ENCODE measurements around the gene SP1. TPM values are rescaled to one million over a fixed set of nuclear protein-coding genes. Genes with fewer than 3 reads are reported as not detected.

The SP1 gene
- total and polyA plus RNA-seq, 9 of the 15 experiments (the other 6 are each of a cell fraction or from before 2014, with no cell fraction given) = 8.0 to 65.5 (median 41.6) TPM

GRCh38 chr12:53378724-53379388, 1.1 kb upstream of the SP1 start:
- 5% methylated on average over 23 of the region's 23 CpGs for WGBS (ENCODE audit: insufficient coverage, low coverage, missing lambda C conversion rate)
- Histone ChIP-seq H3K79me2 (ENCODE audit: control insufficient read depth, insufficient read depth, low read length) (peaks cover 33% of the 10 kb centered on the region), H3K27ac (ENCODE audit: extremely low read depth, low read depth, low read length) (peak overlapping the region; percentile 92), H4K20me1 (replicated peaks; ENCODE audit: control insufficient read depth, insufficient read depth, low read length) (no peaks in the 10 kb centered on the region), H3K9me3 (replicated peaks; ENCODE audit: control insufficient read depth, insufficient read depth, low read depth, low read length) (no peaks in the 10 kb centered on the region), H2AFZ (ENCODE audit: low read depth, low read length) (peak overlapping the region; percentile 57), H3K4me3 (peak overlapping the region; percentile 36), H3K4me1 (replicated peaks in 1 of 2; ENCODE audit: control insufficient read depth in 2 of 2, insufficient read depth in 2 of 2, low read length in 2 of 2) (peaks cover 25 to 38% of the 10 kb centered on the region in 2 experiments), H3K9me1 (ENCODE audit: control insufficient read depth, insufficient read depth, low read length) (no peaks in the 10 kb centered on the region), H3K27me3 (ENCODE audit: control insufficient read depth in 2 of 2, insufficient read depth in 2 of 2, low read length in 2 of 2) (no peaks in the 10 kb centered on the region), H3K36me3 (ENCODE audit: control insufficient read depth, insufficient read depth, low read length) (peaks cover 28% of the 10 kb centered on the region), H3K4me2 (ENCODE audit: insufficient read depth, low read length) (peak overlapping the region; percentile 87), H3K9ac (ENCODE audit: insufficient read depth in 1 of 2, low read depth in 2 of 2, low read length in 2 of 2) (peak overlapping the region; percentile 86 to 92)
- in situ Hi-C loops (cut with MboI) (no loop called here), intact Hi-C loops (cut with micrococcal nuclease) (no loop called here)
- CTCF ChIA-PET (ENCODE audit: low intra/inter-chr PET ratio) = no interaction called here
- TSS peak; percentile 99 for BruUV-seq (replicated peaks)
- DNase-seq (ENCODE audit: extremely low read depth in 1 of 4, low spot score in 3 of 4) = peak in 1 of 4 experiments; percentile 59
- POLR2A ChIA-PET = interaction anchor here (0.7 to 2.2 kb wide), 18 partner anchors 10 to 110 kb away, joined by 3 to 15 read pairs (median 4); partner anchors contain the start of genes AAAS, ESPL1 and PFDN5
- ATAC-seq = no peak
- no peak for FAIRE-seq
- TF ChIP-seq ZNF282 (CRISPR knock-in tag; IDR thresholded peaks at IDR 0.05) (no peak), ARNT (IDR thresholded peaks at IDR 0.05) (0 out of 4 replicates have a peak, but pooled peaks of 1 of the 2 experiments have one; percentile 39), ZHX1 (conservative IDR thresholded peaks at IDR 0.05; ENCODE audit: low read length) (no peak), RBFOX2 (IDR thresholded peaks at IDR 0.05; ENCODE audit: low read depth, low read length) (peak; percentile 87), MTF1 (CRISPR knock-in tag; IDR thresholded peaks at IDR 0.05; ENCODE audit: borderline replicate concordance) (no peak), GATAD2A (IDR thresholded peaks at IDR 0.05) (no peak), MECOM (CRISPR knock-in tag; IDR thresholded peaks at IDR 0.05) (0 out of 2 replicates have a peak, but pooled peaks have one; percentile 62), BRF1 (IDR thresholded peaks at IDR 0.05; ENCODE audit: borderline replicate concordance, extremely low read depth, insufficient read length) (no peak), MAFF (IDR thresholded peaks at IDR 0.05; ENCODE audit: low read length) (no peak), CTCF (IDR thresholded peaks at IDR 0.05 in 2 of 3, conservative IDR thresholded peaks at IDR 0.05 in 1 of 3; ENCODE audit: insufficient read depth in 2 of 3, low read depth in 1 of 3, low read length in 3 of 3) (no peak), TFAP4 (CRISPR knock-in tag; IDR thresholded peaks at IDR 0.05; ENCODE audit: borderline replicate concordance) (no peak; the same call in 1 of the 2 replicates), ZNF766 (CRISPR knock-in tag; conservative IDR thresholded peaks at IDR 0.05) (peak; percentile 41; the same call in 1 of the 2 replicates)
- TF ChIP-seq, protein P1, sequence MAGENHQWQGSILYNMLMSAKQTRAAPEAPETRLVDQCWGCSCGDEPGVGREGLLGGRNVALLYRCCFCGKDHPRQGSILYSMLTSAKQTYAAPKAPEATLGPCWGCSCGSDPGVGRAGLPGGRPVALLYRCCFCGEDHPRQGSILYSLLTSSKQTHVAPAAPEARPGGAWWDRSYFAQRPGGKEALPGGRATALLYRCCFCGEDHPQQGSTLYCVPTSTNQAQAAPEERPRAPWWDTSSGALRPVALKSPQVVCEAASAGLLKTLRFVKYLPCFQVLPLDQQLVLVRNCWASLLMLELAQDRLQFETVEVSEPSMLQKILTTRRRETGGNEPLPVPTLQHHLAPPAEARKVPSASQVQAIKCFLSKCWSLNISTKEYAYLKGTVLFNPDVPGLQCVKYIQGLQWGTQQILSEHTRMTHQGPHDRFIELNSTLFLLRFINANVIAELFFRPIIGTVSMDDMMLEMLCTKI (IDR thresholded peaks at IDR 0.05; ENCODE audit: partially characterized antibody) = no peak
